ENCODE data around the gene KCNIP4.

The KCNIP4 gene

GRCh38 chr4:21205821-21206531, 742.6 kb downstream of the KCNIP4 start:
- DNase-seq: no peak

- DNase-seq: no peak
Observed at GRCh38 chr4:21203416-21203815, 745.2 kb downstream of the KCNIP4 start.

GRCh38 chr4:21202959-21203358, 745.6 kb downstream of the KCNIP4 start:
- DNase-seq: peak in 2 of 58 donors; percentile 1

DNA sequence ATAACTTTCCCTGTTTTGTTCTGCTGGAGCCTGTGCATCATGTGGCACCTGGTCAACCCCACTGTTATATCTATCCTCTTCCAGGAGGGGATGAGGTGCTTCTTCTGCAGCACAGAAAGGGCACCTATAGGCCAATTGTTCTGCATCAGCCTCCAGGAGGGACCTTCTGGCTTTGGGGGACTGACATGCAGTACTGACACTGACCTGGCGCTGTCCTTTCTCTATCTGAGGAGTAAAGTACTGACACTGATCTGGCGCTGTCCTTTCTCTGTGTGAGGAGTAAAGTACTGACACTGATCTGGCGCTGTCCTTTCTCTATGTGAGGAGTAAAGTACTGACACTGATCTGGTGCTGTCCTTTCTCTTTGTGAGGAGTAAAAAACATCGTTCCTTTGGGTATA, 749.9 kb downstream of the KCNIP4 start:
- no peak for DNase-seq

GRCh38 chr4:21195682-21196081, 752.9 kb downstream of the KCNIP4 start:
- DNase-seq: no peak

GRCh38 chr4:21192367-21192766, 756.2 kb downstream of the KCNIP4 start:
- no peak for DNase-seq

DNA sequence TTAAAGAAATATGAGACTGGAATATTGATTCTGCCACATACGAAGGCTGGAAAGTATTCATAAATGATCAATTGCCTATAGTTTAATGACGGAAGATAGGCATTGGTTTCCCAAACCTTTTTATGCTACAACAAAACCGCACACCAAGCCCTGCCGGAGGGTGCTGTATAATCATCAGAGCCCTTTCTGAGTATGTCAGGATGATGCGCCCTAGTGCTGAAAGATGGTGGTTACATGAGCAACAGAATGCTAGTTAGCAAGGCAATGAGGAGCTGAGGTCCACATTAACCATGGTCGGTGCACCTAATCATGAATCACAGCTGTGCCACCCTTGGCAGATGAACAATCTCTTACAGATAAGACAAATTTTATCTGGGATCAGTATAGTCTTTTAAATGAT, 757.3 kb downstream of the KCNIP4 start:
- no peak for DNase-seq

- DNase-seq: no peak
Observed at GRCh38 chr4:21184788-21185187, 763.8 kb downstream of the KCNIP4 start.

GRCh38 chr4:21181716-21182115, 766.9 kb downstream of the KCNIP4 start:
- no peak for DNase-seq

DNA sequence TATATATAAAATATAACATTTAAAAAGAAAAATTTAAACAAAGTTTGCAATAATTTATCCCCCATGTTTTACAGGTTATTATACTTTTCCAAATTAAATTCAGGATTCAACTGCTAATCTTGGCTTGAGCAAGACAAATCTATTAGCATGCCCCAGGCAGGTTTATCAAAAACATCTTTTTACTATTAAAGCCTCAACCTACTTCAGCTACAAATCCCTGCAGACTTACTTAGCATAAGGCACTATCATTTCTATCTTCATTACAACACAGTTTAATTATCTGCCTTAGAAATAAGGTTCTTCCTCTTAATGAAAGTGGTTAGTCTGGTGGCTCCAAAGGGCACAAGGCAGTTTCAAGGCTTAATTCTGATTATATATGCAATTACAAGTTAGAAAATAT, 770.7 kb downstream of the KCNIP4 start:
- no peak for DNase-seq

DNA sequence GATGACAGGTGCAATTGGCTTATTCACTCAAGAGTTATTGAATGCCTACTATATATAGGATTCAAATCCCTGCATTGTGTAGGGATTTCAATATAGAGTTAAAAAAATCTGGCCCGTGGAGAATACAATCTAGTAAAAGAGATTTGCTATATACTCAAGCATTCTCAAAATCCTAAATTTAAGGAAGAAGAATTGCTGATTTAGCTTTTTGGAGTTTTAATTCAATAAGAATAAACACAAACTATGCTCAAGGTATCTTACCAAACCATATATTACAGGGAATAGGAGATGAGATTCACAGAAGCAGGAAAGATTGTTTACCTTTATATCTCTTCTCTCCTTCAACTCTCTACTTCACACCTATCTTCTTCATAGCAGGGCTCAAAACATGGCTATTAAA, 771.5 kb downstream of the KCNIP4 start:
- DNase-seq: no peak

DNA sequence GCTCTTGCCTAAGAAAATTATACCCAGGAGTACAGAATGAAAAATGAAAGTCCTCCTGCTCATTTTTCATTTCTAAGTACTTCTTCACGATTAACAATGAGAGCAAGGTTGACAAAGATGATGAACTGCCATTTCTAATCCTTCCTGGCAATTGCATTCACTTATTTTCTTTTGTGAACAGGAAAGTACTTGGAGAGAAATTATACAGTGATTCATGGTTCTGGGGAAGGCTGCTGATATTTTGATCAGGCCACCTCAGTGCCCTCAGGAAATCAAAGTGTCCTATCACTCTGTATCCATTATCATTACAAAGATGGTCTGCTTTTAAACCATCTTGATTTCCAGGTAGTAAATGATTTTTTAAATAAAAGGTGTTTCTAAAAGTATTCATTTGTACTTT, 780.9 kb downstream of the KCNIP4 start:
- DNase-seq: no peak

GRCh38 chr4:21155367-21155766, 793.2 kb downstream of the KCNIP4 start:
- no peak for DNase-seq

- DNase-seq: no peak
Observed at GRCh38 chr4:21139327-21139726, 809.2 kb downstream of the KCNIP4 start.

- no peak for DNase-seq
Observed at GRCh38 chr4:21136051-21136630, 812.4 kb downstream of the KCNIP4 start.

GRCh38 chr4:21134994-21135393, 813.6 kb downstream of the KCNIP4 start:
- no peak for DNase-seq

DNA sequence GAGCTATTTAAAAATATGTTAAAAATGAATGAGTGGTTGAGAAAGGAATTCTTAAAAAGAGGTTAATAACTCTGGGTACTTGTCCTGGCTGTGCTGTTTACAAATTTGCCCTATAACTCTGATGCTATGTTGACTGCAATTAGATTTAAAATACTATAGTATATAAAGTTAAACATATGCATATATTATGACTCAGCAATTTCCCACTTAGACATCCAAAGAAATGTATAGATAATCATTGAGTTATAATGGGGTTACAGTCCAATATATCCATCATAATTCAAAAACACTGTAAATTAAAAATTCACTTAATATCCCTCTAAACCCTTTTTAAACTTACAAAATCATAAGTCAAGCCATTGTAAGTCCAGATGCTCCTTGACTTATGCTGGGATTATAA, 818.0 kb downstream of the KCNIP4 start:
- DNase-seq: no peak

DNA sequence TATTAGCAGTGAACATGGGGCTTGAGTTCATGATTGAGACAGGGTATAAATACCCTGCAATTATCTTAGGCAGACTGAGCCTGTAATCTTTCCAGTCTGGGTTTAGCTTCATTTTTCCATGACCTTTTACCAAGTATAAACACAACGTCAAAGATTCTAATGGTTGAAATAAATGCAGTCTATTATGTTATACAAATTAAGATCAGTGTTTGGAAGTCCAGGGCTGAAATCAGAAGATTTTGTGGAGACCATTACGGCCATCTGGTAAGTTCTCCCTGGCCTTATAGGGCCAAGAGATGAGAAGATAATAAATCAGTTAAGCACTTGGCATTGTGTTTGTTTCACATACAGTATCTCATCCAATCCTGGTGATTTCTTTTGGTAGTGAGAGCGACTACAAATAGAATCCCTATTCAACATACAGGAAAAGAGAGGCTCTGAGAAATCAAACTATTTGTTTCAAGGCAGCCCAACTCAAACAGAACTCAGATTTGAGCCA, 822.5 kb downstream of the KCNIP4 start:
- DNase-seq: no peak

DNA sequence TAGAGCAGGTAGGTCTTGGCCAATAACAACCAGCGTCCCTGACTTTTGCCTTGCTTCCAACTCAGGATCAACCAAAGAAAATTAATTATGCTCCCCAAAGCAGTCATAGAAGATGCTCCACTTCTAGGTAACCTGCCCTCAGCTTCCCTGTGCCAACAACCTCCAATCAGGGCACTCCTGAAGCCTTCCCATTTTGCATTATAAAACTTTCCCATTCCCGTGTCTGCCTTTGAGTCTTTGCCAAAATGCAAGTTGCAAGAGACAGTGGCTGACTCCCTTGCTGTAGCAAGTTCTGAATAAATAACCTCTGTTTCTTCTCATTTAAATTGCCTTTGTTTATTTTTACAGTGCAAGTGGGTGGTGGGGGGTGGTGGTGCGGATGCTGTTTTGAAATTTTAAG, 830.3 kb downstream of the KCNIP4 start:
- peak in 1 of 58 donors; percentile 0 for DNase-seq

DNA sequence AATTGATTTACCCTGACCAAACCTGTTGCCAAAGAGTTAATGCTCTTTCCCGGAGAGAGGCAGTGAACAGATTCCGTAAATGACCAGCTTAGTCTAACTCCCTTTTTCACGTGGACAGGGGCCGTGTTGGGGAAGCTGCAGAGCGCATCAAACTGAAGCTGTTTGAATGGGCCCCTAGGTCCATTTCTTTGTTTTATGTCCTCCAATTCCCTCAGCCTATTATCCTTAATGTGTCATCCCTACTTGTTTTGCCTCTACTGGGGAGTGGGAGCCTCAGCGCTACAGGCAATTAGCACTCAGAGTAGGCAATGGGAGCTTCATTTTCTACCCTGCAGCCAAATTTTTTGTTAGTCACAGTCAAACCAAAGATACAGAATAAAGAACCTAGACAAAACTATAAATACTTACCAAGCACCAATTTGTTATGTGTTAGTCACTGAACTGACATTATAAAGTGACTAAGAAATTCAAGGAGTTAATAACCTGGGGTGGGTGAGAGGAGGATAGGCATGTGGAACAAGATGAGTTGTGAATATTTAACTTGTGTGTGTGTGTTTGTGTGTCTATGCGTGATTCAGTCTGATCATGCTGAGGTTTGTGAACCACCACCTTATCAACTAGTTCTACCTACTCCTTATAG, 830.9 kb downstream of the KCNIP4 start:
- DNase-seq: no peak

- peak in 1 of 58 donors; percentile 4 for DNase-seq
Observed at GRCh38 chr4:21113496-21114223, 834.9 kb downstream of the KCNIP4 start.

- DNase-seq: no peak
Observed at GRCh38 chr4:21102667-21103066, 845.9 kb downstream of the KCNIP4 start.
